Measurements from ENCODE around the gene PTPN7. TPM values are rescaled to one million over a fixed set of nuclear protein-coding genes. Genes with fewer than 3 reads are reported as not detected.
A peak's percentile ranks its signal among the peaks of the same experiment; 100 is the strongest.

The PTPN7 gene
- total and polyA plus RNA-seq, 10 of the 15 experiments (the other 5 are each of a cell fraction or from before 2014, with no cell fraction given): 7.9 to 117 (median 102) TPM

GRCh38 chr1:202160377-202160940 lies at the start of gene PTPN7 (continued):
- TF ChIP-seq, protein P1, sequence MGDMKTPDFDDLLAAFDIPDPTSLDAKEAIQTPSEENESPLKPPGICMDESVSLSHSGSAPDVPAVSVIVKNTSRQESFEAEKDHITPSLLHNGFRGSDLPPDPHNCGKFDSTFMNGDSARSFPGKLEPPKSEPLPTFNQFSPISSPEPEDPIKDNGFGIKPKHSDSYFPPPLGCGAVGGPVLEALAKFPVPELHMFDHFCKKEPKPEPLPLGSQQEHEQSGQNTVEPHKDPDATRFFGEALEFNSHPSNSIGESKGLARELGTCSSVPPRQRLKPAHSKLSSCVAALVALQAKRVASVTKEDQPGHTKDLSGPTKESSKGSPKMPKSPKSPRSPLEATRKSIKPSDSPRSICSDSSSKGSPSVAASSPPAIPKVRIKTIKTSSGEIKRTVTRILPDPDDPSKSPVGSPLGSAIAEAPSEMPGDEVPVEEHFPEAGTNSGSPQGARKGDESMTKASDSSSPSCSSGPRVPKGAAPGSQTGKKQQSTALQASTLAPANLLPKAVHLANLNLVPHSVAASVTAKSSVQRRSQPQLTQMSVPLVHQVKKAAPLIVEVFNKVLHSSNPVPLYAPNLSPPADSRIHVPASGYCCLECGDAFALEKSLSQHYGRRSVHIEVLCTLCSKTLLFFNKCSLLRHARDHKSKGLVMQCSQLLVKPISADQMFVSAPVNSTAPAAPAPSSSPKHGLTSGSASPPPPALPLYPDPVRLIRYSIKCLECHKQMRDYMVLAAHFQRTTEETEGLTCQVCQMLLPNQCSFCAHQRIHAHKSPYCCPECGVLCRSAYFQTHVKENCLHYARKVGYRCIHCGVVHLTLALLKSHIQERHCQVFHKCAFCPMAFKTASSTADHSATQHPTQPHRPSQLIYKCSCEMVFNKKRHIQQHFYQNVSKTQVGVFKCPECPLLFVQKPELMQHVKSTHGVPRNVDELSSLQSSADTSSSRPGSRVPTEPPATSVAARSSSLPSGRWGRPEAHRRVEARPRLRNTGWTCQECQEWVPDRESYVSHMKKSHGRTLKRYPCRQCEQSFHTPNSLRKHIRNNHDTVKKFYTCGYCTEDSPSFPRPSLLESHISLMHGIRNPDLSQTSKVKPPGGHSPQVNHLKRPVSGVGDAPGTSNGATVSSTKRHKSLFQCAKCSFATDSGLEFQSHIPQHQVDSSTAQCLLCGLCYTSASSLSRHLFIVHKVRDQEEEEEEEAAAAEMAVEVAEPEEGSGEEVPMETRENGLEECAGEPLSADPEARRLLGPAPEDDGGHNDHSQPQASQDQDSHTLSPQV (IDR thresholded peaks at IDR 0.05): no peak; the same call in 1 of the 2 replicates
- TF ChIP-seq RELA (IDR thresholded peaks at IDR 0.05; ENCODE audit: borderline replicate concordance, partially characterized antibody) (no peak), MEF2A (IDR thresholded peaks at IDR 0.05; ENCODE audit: insufficient read depth, low read depth, low read length) (no peak), ZNF274 (IDR thresholded peaks at IDR 0.05; ENCODE audit: insufficient read depth, insufficient read length) (no peak), TBL1XR1 (IDR thresholded peaks at IDR 0.05; ENCODE audit: low read depth, low read length) (no peak), ELK1 (IDR thresholded peaks at IDR 0.05; ENCODE audit: low read depth, low read length) (no peak), HCFC1 (IDR thresholded peaks at IDR 0.05; ENCODE audit: low read length) (0 out of 2 replicates have a peak, but pooled peaks have one; percentile 19), IKZF1 (conservative IDR thresholded peaks at IDR 0.05) (peak; percentile 77), IRF4 (IDR thresholded peaks at IDR 0.05; ENCODE audit: low read depth, low read length) (peak; percentile 15; the same call in 1 of the 2 replicates), MYB (IDR thresholded peaks at IDR 0.05; ENCODE audit: borderline replicate concordance, low read depth, low read length) (no peak), ZSCAN29 (IDR thresholded peaks at IDR 0.05) (no peak), USF1 (IDR thresholded peaks at IDR 0.05; ENCODE audit: borderline replicate concordance, extremely low read length, insufficient read depth, low read depth, low read length) (no peak), ZBED1 (IDR thresholded peaks at IDR 0.05; ENCODE audit: borderline replicate concordance) (no peak), JUNB (IDR thresholded peaks at IDR 0.05) (no peak)
- TF ChIP-seq, protein P2, sequence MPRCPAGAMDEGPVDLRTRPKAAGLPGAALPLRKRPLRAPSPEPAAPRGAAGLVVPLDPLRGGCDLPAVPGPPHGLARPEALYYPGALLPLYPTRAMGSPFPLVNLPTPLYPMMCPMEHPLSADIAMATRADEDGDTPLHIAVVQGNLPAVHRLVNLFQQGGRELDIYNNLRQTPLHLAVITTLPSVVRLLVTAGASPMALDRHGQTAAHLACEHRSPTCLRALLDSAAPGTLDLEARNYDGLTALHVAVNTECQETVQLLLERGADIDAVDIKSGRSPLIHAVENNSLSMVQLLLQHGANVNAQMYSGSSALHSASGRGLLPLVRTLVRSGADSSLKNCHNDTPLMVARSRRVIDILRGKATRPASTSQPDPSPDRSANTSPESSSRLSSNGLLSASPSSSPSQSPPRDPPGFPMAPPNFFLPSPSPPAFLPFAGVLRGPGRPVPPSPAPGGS (IDR thresholded peaks at IDR 0.05; ENCODE audit: borderline replicate concordance, insufficient read depth, low read depth, low read length, poor library complexity, severe bottlenecking): no peak
- TF ChIP-seq, protein P3, sequence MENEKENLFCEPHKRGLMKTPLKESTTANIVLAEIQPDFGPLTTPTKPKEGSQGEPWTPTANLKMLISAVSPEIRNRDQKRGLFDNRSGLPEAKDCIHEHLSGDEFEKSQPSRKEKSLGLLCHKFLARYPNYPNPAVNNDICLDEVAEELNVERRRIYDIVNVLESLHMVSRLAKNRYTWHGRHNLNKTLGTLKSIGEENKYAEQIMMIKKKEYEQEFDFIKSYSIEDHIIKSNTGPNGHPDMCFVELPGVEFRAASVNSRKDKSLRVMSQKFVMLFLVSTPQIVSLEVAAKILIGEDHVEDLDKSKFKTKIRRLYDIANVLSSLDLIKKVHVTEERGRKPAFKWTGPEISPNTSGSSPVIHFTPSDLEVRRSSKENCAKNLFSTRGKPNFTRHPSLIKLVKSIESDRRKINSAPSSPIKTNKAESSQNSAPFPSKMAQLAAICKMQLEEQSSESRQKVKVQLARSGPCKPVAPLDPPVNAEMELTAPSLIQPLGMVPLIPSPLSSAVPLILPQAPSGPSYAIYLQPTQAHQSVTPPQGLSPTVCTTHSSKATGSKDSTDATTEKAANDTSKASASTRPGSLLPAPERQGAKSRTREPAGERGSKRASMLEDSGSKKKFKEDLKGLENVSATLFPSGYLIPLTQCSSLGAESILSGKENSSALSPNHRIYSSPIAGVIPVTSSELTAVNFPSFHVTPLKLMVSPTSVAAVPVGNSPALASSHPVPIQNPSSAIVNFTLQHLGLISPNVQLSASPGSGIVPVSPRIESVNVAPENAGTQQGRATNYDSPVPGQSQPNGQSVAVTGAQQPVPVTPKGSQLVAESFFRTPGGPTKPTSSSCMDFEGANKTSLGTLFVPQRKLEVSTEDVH (IDR thresholded peaks at IDR 0.05; ENCODE audit: low read depth, partially characterized antibody): no peak
- TF ChIP-seq, protein P4, sequence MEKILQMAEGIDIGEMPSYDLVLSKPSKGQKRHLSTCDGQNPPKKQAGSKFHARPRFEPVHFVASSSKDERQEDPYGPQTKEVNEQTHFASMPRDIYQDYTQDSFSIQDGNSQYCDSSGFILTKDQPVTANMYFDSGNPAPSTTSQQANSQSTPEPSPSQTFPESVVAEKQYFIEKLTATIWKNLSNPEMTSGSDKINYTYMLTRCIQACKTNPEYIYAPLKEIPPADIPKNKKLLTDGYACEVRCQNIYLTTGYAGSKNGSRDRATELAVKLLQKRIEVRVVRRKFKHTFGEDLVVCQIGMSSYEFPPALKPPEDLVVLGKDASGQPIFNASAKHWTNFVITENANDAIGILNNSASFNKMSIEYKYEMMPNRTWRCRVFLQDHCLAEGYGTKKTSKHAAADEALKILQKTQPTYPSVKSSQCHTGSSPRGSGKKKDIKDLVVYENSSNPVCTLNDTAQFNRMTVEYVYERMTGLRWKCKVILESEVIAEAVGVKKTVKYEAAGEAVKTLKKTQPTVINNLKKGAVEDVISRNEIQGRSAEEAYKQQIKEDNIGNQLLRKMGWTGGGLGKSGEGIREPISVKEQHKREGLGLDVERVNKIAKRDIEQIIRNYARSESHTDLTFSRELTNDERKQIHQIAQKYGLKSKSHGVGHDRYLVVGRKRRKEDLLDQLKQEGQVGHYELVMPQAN (conservative IDR thresholded peaks at IDR 0.05): 0 out of 2 replicates have a peak, but pooled peaks have one; percentile 39
